Measurements from ENCODE around the gene KCNQ1. TPM values are rescaled to one million over a fixed set of nuclear protein-coding genes. Genes with fewer than 3 reads are reported as not detected.

KCNQ1 gene
- total and polyA plus RNA-seq, 2 donors, result 6.3 to 9.1 TPM

DNA sequence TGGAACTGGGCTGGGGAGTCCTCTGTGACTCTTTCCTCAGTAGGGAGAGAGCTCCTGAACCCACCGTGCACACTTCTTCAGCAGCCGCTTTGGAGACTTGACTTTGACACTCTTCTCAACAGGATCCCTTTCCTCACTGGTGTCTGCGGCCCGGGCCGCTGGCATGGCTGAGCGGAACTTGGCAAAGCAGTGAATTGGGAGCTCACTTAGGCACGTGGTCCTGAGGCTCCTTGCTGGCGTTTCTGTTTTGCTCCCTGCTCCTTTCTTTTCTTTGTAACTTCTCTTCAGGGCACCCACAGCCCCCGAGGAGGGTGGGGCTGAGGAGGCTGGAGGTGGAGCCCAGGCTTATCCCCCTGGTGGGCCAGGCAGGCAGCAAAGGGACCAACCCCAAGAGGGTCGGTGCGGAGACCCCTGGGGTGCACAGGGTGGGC lies 263.4 kb downstream of the KCNQ1 start:
- DNase-seq (ENCODE audit: extremely low spot score), result no peak
- 31% methylated on average over 11 of the region's 11 CpGs for WGBS
- no peaks in the 10 kb centered on the region for H3K36me3 ChIP-seq (ENCODE audit: insufficient read depth)
- no peak overlapping the region for H3K4me3 ChIP-seq (ENCODE audit: low read depth, low read length)
- H3K27ac ChIP-seq (ENCODE audit: low read depth), result peak overlapping the region; percentile 77
- H3K4me1 ChIP-seq (ENCODE audit: insufficient read depth), result no peaks in the 10 kb centered on the region

DNA sequence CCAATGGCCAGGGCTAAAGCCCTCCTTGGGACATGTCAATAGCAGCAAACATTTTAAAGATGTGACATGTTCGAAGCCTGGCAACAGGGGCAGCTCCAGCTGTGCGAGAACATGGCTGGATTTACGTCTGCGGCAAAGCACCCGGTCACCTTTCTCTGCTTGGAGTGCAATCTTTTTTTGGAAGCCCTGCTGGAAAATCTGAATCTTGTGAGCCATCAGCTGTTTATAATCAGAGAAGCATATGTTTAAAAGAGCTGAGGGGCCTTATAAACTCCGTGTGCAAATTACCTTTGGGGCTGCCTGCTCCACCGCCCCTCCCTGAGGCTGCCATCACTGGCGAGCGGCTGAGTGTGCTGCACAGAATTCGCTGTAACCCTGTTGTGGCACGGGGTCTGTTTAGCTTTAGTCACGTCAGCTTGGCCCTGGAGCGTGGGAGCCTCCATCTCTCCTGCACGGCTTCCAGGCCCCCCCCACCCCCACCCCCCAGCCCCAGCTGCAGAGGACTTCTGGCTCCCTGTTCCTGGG lies 264.0 kb downstream of the KCNQ1 start:
- Histone ChIP-seq H3K36me3 (ENCODE audit: insufficient read depth) (no peaks in the 10 kb centered on the region), H3K4me1 (ENCODE audit: insufficient read depth) (no peaks in the 10 kb centered on the region), H3K4me3 (ENCODE audit: low read depth, low read length) (no peak overlapping the region), H3K27ac (ENCODE audit: low read depth) (peak overlapping the region; percentile 14)
- WGBS, result 29% methylated on average over 14 of the region's 14 CpGs
- DNase-seq (ENCODE audit: extremely low spot score), result no peak

DNA sequence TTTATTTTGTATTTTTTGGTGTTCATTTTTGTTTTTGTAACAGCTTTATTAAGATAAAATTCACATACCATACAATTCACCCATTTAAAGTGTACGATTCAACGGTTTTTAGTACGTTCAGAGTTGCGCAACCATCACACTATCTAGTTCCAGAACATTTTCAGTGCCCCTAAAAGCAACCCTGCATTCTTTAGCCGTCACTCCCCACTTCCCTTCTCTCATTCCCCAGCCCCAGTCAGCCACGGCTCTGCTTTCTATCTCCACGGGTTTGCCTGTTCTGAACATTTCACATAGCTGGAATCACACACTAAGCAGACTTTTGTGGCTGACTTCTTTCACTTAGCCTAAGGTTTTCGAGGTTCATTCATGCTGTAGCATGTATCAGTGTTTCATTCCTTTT lies 264.6 kb downstream of the KCNQ1 start:
- DNase-seq (ENCODE audit: extremely low spot score), result no peak
- WGBS, result 34% methylated on average over 8 of the region's 8 CpGs
- H3K36me3 ChIP-seq (ENCODE audit: insufficient read depth), result no peaks in the 10 kb centered on the region
- H3K4me1 ChIP-seq (ENCODE audit: insufficient read depth), result no peaks in the 10 kb centered on the region
- H3K4me3 ChIP-seq (ENCODE audit: low read depth, low read length), result no peak overlapping the region
- H3K27ac ChIP-seq (ENCODE audit: low read depth), result no peak overlapping the region

DNA sequence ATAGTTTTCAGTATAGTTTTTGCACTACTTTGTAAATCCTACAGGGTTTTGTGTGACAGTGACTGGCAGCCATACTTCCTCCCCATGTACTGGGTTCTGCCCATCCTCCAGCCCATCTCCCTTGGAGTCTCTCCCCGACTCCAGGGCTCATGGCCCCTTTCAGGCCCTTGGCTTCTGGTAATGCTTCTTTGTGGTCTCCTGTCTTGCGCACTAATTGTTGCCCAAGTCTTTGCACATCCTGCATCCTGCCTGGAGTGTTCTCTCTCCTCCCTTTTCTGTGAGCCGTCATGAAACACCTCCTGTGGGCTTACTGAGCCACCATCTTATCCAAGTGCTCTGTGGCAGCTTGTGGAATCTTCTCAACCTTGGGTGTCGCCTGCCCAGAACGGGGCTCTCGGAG lies 266.4 kb downstream of the KCNQ1 start:
- DNase-seq (ENCODE audit: extremely low spot score), result no peak
- Histone ChIP-seq H3K36me3 (ENCODE audit: insufficient read depth) (no peaks in the 10 kb centered on the region), H3K4me1 (ENCODE audit: insufficient read depth) (no peaks in the 10 kb centered on the region), H3K27ac (ENCODE audit: low read depth) (no peak overlapping the region), H3K4me3 (ENCODE audit: low read depth, low read length) (no peak overlapping the region)
- WGBS, result 95% methylated on average over 6 of the region's 6 CpGs

DNA sequence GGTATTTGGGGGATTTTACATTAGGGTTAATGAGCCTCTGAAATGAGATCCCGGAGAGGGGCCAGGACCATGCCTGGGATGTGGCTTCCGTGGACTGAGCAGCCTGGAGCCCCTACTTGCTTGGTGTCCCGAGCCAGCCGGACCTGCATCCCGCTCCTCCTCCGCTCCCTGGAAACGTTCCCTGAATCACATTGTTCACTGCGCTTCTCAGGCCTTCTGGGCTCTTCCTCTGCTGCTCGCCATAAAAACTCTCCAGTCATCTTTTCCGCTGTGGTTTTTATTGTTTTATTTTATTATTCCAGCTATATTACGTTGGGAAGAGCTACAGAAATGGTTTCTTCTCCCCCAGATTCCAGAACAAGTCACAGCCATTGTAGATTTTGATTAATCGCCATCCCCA lies 268.3 kb downstream of the KCNQ1 start:
- no peak for DNase-seq (ENCODE audit: extremely low spot score)
- Histone ChIP-seq H3K4me1 (ENCODE audit: insufficient read depth) (no peaks in the 10 kb centered on the region), H3K36me3 (ENCODE audit: insufficient read depth) (no peaks in the 10 kb centered on the region), H3K27ac (ENCODE audit: low read depth) (no peak overlapping the region), H3K4me3 (ENCODE audit: low read depth, low read length) (no peak overlapping the region)
- WGBS, result 88% methylated on average over 12 of the region's 12 CpGs

DNA sequence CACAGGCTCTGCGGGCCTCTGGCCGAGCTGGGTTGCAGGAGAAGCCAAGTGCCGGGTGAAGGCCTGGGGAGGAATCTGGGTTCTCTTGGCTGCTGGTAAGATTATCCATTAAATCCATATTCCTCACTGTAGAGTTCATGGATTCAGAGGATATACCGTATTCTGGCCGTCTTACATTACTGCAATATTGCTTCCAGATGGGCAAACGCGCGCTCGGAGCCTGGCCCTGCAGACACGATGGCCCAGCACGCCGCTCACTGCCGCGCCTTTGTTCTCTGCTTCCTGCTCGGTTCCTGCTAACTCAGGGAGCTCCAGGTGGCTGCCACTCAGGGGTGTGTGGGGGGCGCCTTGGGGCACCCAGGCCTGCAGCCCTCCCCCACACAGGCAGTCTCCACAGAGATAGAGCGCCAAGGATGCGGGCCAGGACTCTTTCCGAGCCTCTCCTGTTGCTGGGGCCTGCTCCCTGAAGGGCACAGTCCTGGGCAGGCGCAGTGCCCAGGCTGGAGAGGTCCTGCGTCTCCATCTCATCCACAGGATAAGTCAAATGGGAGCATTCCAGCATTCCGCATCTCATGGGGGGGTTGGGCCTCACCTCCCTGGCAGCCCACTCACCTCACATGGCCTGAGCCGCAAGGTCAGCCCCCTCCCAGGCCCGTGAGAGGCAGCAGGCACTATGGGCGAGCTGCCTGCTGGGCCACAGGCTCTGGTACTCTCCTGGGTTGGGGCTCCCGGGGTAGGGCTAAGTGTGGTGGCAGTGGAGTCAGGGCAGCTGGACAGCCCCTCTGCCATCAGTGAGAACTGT lies 269.1 kb downstream of the KCNQ1 start:
- Histone ChIP-seq H3K4me3 (ENCODE audit: low read depth, low read length) (no peak overlapping the region), H3K27ac (ENCODE audit: low read depth) (no peak overlapping the region), H3K4me1 (ENCODE audit: insufficient read depth) (no peaks in the 10 kb centered on the region), H3K36me3 (ENCODE audit: insufficient read depth) (no peaks in the 10 kb centered on the region)
- 91% methylated on average over 26 of the region's 26 CpGs for WGBS
- no peak for DNase-seq (ENCODE audit: extremely low spot score)

DNA sequence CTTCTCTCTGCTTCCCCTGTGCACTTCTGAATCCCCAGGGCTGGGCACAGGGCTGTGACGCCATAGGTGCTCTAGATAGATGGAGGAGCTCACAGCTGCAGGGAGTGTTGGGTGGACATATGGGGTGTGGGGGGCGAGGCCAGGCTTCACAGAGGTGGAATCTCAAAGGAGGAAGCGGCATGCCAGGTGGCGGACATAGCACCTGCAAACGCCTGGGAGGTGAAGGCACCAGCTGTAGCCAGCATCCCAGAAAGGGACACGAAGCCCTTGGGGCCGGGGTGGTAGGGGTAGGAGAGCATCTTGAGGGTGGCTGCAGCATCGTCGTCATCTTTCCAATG lies 269.6 kb downstream of the KCNQ1 start:
- Histone ChIP-seq H3K27ac (ENCODE audit: low read depth) (no peak overlapping the region), H3K4me3 (ENCODE audit: low read depth, low read length) (no peak overlapping the region), H3K4me1 (ENCODE audit: insufficient read depth) (no peaks in the 10 kb centered on the region), H3K36me3 (ENCODE audit: insufficient read depth) (no peaks in the 10 kb centered on the region)
- DNase-seq (ENCODE audit: extremely low spot score), result no peak
- 97% methylated on average over 9 of the region's 9 CpGs for WGBS

DNA sequence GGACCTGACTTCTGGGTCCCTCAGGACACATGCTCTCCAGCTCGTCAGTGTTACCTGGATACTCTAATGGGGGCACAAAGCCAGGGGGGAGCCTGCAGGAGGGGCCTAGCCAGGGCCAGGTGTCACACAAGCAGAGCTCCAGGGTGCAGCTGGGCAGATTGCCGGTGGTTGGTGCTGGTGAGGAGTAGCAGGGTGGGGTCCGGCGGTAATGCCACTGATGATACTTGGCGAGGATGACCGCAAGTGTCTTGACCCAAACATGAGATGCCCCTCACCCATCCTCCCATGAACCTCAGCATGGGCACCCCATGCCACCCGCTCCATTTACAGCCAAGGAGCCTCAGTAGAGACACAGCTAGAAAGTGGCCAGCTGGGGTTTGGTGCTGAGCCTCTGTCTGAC lies 270.1 kb downstream of the KCNQ1 start:
- H3K27ac ChIP-seq (ENCODE audit: low read depth), result no peak overlapping the region
- DNase-seq (ENCODE audit: extremely low spot score), result no peak

DNA sequence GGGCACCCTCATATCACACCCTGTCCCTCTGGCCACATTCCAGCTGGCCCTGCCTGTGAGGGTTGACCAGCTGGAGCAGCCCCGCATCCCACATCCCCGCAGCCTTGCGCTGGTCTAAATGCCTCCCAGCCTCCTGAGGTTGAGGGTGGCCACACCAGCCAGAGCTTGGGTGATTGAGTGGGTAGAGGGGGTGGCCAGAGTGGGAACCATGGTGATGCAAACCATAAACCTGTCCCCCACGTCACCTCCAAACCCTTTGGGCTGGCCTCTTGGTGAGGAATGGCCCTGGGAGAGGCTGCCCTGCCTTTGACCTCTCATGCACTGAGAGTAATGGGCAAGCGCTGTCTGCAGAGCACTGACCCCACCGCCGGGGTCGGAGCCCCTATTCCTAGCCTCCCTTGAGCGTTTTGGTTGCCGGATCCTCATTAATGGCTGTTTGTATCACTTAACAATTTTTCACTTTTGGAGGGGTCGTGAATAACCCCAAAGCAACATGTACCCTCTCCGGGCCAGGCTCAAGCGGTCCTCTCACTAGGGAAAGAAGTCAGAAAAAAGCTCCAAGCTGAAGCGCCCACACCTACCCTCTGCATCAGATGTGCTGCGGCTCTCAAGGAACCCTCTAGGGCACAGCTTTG lies 271.0 kb downstream of the KCNQ1 start:
- no peak overlapping the region for H3K4me3 ChIP-seq (ENCODE audit: low read depth, low read length)
- WGBS, result 95% methylated on average over 15 of the region's 15 CpGs
- H3K36me3 ChIP-seq (ENCODE audit: insufficient read depth), result no peaks in the 10 kb centered on the region
- no peak overlapping the region for H3K27ac ChIP-seq (ENCODE audit: low read depth)
- no peaks in the 10 kb centered on the region for H3K4me1 ChIP-seq (ENCODE audit: insufficient read depth)
- DNase-seq (ENCODE audit: extremely low spot score), result no peak

More for the DNA sequence above, 270.1 kb downstream of the KCNQ1 start:
- Histone ChIP-seq H3K36me3 (ENCODE audit: insufficient read depth) (no peaks in the 10 kb centered on the region), H3K4me3 (ENCODE audit: low read depth, low read length) (no peak overlapping the region), H3K4me1 (ENCODE audit: insufficient read depth) (no peaks in the 10 kb centered on the region)
- 97% methylated on average over 7 of the region's 7 CpGs for WGBS

DNA sequence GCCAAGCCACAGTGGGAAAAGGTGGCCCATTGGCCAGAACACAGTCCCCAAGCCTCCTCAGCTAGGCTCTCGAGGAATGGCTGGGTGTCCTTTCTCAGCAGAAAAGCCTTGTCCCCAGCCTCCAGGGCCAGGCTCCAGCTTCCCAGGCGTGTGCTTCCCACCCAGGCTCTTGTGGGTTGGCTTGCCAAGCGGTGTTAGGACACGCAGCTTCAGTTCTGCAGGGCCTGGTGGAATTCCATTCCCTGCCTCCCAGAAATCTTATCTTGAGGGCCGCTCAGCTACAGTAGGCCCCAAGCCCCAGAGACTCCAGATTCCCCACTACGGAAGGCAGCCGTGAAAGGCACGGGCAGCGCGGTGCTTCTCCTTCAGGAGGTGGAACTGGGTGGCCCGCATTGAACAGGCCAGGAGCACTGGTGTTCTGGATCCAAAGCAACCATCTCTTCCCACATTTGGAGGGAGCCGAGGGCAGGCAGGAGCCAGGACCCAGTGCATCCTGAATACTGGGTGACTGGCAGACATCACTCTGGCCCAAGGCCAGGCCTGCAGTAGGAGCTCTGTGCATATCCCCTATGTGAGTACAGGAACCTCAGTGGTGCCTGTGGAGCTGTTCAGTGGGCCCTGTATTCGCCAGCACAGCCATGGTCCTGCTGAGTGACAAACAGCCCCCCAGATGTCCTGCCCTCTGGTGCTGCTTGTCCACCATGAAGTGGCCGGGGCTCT lies 271.7 kb downstream of the KCNQ1 start:
- no peak overlapping the region for H3K4me3 ChIP-seq (ENCODE audit: low read depth, low read length)
- H3K27ac ChIP-seq (ENCODE audit: low read depth), result no peak overlapping the region
- no peaks in the 10 kb centered on the region for H3K36me3 ChIP-seq (ENCODE audit: insufficient read depth)
- no peaks in the 10 kb centered on the region for H3K4me1 ChIP-seq (ENCODE audit: insufficient read depth)
- DNase-seq (ENCODE audit: extremely low spot score), result no peak
- 64% methylated on average over 14 of the region's 14 CpGs for WGBS

DNA sequence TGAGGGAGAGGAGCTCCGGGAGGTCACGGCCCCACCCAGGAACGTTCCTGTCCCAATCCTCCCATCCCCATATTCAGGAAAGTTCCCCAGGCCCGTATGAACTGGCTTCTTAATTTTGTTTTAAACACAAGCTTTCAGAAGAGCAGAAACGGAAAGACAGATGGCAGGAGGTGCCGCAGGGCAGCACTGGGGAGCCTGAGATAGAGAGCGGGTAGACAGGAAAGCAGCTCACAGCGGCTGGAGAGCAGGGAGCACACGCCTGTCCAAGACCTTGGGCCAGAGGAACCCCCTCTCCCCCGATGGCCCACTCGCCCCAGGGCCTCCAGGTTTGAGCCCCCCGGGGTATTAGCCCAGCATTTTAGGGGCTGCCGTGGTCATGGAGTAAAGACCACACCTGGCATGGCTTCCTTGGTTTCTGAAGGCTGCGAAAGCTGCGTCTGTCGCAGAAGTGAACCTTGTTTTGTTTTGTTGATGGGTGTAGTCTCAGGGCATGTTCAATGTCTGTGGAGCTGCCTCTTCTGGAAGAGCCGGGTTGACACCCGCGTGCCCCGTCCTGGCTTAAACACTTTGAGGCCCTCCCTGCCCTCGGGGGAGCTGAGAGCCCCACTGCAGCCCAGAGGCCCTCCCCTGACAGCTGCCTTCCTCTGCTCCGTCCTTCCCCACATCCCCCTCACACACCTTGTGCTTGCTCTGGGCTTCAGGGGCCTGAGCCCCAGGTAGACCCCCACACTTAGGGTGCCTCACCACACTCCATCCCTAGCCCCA lies 272.9 kb downstream of the KCNQ1 start:
- no peak overlapping the region for H3K4me3 ChIP-seq (ENCODE audit: low read depth, low read length)
- H3K36me3 ChIP-seq (ENCODE audit: insufficient read depth), result no peaks in the 10 kb centered on the region
- 88% methylated on average over 22 of the region's 22 CpGs for WGBS
- DNase-seq (ENCODE audit: extremely low spot score), result no peak
- no peaks in the 10 kb centered on the region for H3K4me1 ChIP-seq (ENCODE audit: insufficient read depth)
- H3K27ac ChIP-seq (ENCODE audit: low read depth), result no peak overlapping the region

DNA sequence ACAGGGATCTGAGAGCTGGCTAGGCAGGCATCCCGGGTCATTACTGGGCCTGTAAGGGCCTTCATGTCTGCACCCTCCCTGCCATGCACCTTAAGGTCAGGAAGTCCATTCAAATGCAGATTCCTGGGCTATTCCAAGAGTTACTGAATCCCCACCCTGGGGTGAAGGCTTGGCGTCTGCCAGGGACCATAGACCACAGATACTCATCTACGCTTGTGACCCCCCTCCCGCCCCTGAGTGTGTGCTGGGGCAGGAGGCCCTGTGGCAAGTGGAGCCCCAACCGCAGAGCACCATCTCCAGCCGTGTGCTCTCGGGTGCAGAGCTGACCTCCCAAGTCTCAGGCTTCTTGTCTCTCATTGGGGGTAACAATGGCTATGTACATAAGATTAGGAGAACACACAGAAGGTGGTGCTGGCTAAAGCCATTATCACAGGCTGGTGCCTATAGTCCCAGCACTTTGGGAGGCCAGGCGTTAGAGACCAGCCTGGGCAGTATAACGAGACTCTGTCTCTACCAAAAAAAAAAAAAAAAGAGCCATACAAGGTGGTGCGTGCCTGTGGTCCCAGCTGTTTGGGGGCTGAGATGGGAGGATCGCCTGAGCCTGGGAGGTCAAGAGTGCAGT lies 274.1 kb downstream of the KCNQ1 start:
- H3K36me3 ChIP-seq (ENCODE audit: insufficient read depth), result no peaks in the 10 kb centered on the region
- DNase-seq (ENCODE audit: extremely low spot score), result no peak
- 97% methylated on average over 11 of the region's 11 CpGs for WGBS

More for the DNA sequence above, 274.1 kb downstream of the KCNQ1 start:
- Histone ChIP-seq H3K4me1 (ENCODE audit: insufficient read depth) (no peaks in the 10 kb centered on the region), H3K27ac (ENCODE audit: low read depth) (no peak overlapping the region), H3K4me3 (ENCODE audit: low read depth, low read length) (no peak overlapping the region)

Measured in urinary bladder (tissue), 4 donors.